HepG2 (cell line): Measurements from ENCODE around the gene C1S. TPM values are rescaled to one million over a fixed set of nuclear protein-coding genes. Genes with fewer than 3 reads are reported as not detected.
A peak's percentile ranks its signal among the peaks of the same experiment; 100 is the strongest.

Experiments used
- BRCA1 ChIP-seq: sonication (generic); formaldehyde crosslinking; IDR thresholded peaks from 2 replicates; pipeline ENCODE4 v1.4.0; 2020; ENCODE audit warnings: missing genetic modification reagents
- HDAC2 ChIP-seq: sonication (generic); formaldehyde crosslinking; IDR thresholded peaks from 2 replicates; pipeline ENCODE4 v1.4.0; 2020; ENCODE audit warnings: missing genetic modification reagents
- HNRNPLL ChIP-seq: fragments of 200-400 bp; formaldehyde crosslinking; IDR thresholded peaks from 2 replicates; pipeline ENCODE4 v1.6.1; 2017; ENCODE audit warnings: mild to moderate bottlenecking, low read depth, low read length; ENCODE audit not compliant: poor library complexity, severe bottlenecking
- KLF13 ChIP-seq: sonication (generic); formaldehyde crosslinking; IDR thresholded peaks from 2 replicates; pipeline ENCODE4 v1.4.0; 2020; ENCODE audit warnings: mild to moderate bottlenecking, missing genetic modification reagents
- KLF6 ChIP-seq: IDR thresholded peaks from 2 replicates; pipeline ENCODE4 v1.8.0; 2016; ENCODE audit warnings: missing biosample characterization, missing genetic modification reagents
- MLLT10 ChIP-seq: sonication (generic); formaldehyde crosslinking; IDR thresholded peaks from 2 replicates; pipeline ENCODE4 v1.4.0; 2020; ENCODE audit warnings: missing genetic modification reagents
- MTA3 ChIP-seq: sonication (generic); formaldehyde crosslinking; IDR thresholded peaks from 2 replicates; pipeline ENCODE4 v1.4.0; 2020; ENCODE audit warnings: missing genetic modification reagents
- MYC ChIP-seq: sonication (generic); formaldehyde crosslinking; IDR thresholded peaks from 2 replicates; pipeline ENCODE4 v1.9.0; 2021; ENCODE audit warnings: missing genetic modification reagents, borderline replicate concordance
- POGK ChIP-seq: sonication (generic); formaldehyde crosslinking; conservative IDR thresholded peaks from 2 replicates; pipeline ENCODE4 v1.8.0; 2022; ENCODE audit warnings: mild to moderate bottlenecking, moderate library complexity, missing genetic modification reagents
- RAD51 ChIP-seq: fragments of 450-650 bp; IDR thresholded peaks from 2 replicates; pipeline ENCODE4 v1.6.1; 2016; ENCODE audit warnings: borderline replicate concordance
- RFX1 ChIP-seq: fragments of 450-650 bp; IDR thresholded peaks from 2 replicates; pipeline ENCODE4 v1.6.1; 2017
- RFXAP ChIP-seq: sonication (generic); formaldehyde crosslinking; IDR thresholded peaks from 2 replicates; pipeline ENCODE4 v1.4.0; 2020; ENCODE audit warnings: missing genetic modification reagents, borderline replicate concordance
- SNAPC2 ChIP-seq: sonication (generic); formaldehyde crosslinking; IDR thresholded peaks from 2 replicates; pipeline ENCODE4 v1.8.1; 2022; ENCODE audit warnings: mild to moderate bottlenecking, missing genetic modification reagents
- SRSF1 ChIP-seq: fragments of 200-400 bp; formaldehyde crosslinking; optimal IDR thresholded peaks from 2 replicates; pipeline ENCODE3; 2017; ENCODE audit warnings: mild to moderate bottlenecking, low read depth, low read length, moderate library complexity
- ZBTB42 ChIP-seq: sonication (generic); formaldehyde crosslinking; IDR thresholded peaks from 2 replicates; pipeline ENCODE4 v1.5.0; 2020; ENCODE audit warnings: mild to moderate bottlenecking, missing genetic modification reagents
- ZFAT ChIP-seq: sonication (generic); formaldehyde crosslinking; conservative IDR thresholded peaks from 2 replicates; pipeline ENCODE4 v1.8.1; 2023; ENCODE audit warnings: missing genetic modification reagents, inconsistent platforms
- ZKSCAN1 ChIP-seq: fragments of 150-350 bp; IDR thresholded peaks from 2 replicates; pipeline ENCODE4 v1.6.1; 2014; ENCODE audit warnings: low read length
- ZMYM3 ChIP-seq: sonication (generic); formaldehyde crosslinking; IDR thresholded peaks from 2 replicates; pipeline ENCODE4 v1.5.1; 2020; ENCODE audit warnings: mild to moderate bottlenecking, missing genetic modification reagents
- ZNF12 ChIP-seq: sonication (generic); formaldehyde crosslinking; IDR thresholded peaks from 2 replicates; pipeline ENCODE4 v1.5.0; 2020; ENCODE audit warnings: missing genetic modification reagents
- ZNF124 ChIP-seq: sonication (generic); formaldehyde crosslinking; IDR thresholded peaks from 2 replicates; pipeline ENCODE4 v1.4.0; 2020; ENCODE audit warnings: missing genetic modification reagents
- ZNF224 ChIP-seq: sonication (generic); formaldehyde crosslinking; IDR thresholded peaks from 2 replicates; pipeline ENCODE4 v1.5.0; 2020; ENCODE audit warnings: mild to moderate bottlenecking, missing genetic modification reagents
- ZNF230 ChIP-seq: sonication (generic); formaldehyde crosslinking; IDR thresholded peaks from 2 replicates; pipeline ENCODE4 v1.4.0; 2020; ENCODE audit warnings: mild to moderate bottlenecking, missing genetic modification reagents
- ZNF232 ChIP-seq: sonication (generic); formaldehyde crosslinking; IDR thresholded peaks from 2 replicates; pipeline ENCODE4 v1.4.0; 2020; ENCODE audit warnings: missing genetic modification reagents, borderline replicate concordance
- ZNF350 ChIP-seq: sonication (generic); formaldehyde crosslinking; IDR thresholded peaks from 2 replicates; pipeline ENCODE4 v1.4.0; 2020; ENCODE audit warnings: mild to moderate bottlenecking, low read depth, missing genetic modification reagents, borderline replicate concordance
- ZNF354B ChIP-seq: sonication (generic); formaldehyde crosslinking; IDR thresholded peaks from 2 replicates; pipeline ENCODE4 v1.8.0; 2022; ENCODE audit warnings: mild to moderate bottlenecking, missing genetic modification reagents
- ZNF709 ChIP-seq: sonication (generic); formaldehyde crosslinking; IDR thresholded peaks from 2 replicates; pipeline ENCODE4 v1.5.0; 2020; ENCODE audit warnings: mild to moderate bottlenecking, missing genetic modification reagents
- polyA plus RNA-seq, 8 experiments: library from polyadenylated mRNA; depleted of rRNA in 3 of 8; stranded (reverse) in 7 of 8; unstranded in 1 of 8; fragments of >200 nt; fragmentation: Illumina TruSeq in 4 of 8; extraction: Trizol in 4 of 8; gene quantifications; 2 replicates each; pipeline versions ENCODE4 v1.2.1 to v1.2.3, GENCODE V29; 2011 to 2016; ENCODE audit warnings: low read depth in 4 of 8, missing spikeins in 1 of 8, mixed read lengths in 1 of 8; ENCODE audit not compliant: insufficient read depth in 1 of 8
- total RNA-seq, 5 experiments: library from RNA; depleted of rRNA; stranded (reverse); fragments of >200 nt; fragmentation: Illumina TruSeq; extraction: Trizol; gene quantifications; 2 replicates each; pipeline ENCODE4 v1.2.3, GENCODE V29; 2016; ENCODE audit warnings: low read depth in 1 of 5
- TF ChIP-seq, protein P1 (sequence below): sonication (generic); formaldehyde crosslinking; IDR thresholded peaks from 2 replicates; pipeline ENCODE4 v1.5.0; 2020; ENCODE audit warnings: mild to moderate bottlenecking, missing genetic modification reagents, borderline replicate concordance

C1S gene
- total and polyA plus RNA-seq, 2 of the 13 experiments (the other 11 are each of a cell fraction or from before 2014, with no cell fraction given), result 14.5 to 18.2 TPM

DNA sequence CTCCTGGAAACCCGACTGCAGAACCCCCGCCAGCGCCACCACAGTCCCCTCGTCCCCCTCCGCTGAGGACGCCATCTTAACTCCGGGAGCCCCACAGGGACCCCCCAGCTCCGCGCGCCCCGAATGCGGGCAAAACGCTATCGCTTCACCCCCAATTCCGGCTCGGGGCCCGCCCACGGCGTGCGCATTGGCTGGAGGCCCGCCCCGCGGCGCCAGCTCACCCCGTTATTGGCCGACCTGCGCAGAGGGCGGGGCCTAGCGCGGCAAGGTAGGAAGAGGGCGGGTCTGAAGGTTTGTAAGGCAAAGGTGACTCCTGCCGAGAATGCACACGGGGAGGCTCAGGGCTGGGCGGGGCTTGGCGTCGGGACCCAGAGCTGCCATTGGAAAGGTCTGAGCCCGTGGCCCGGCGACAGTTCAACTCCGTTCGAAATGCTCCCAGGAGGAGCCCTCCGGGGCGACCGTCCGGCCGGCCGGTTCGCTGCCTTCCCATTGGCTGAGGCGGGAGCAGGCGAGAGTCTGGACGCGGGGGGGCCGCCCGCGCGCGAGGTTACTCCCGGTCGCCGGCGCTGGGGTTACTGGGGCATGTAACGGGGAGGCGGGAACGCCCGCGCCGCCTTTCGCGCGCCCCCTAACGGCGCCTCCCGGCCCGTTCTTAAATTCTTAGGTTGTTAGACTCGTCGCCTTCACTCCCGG lies 42.0 kb upstream of the C1S start, which contains the start of gene LPCAT3 (continued):
- peak; percentile 40; the same call in 1 of the 2 replicates for TF ChIP-seq RFXAP (CRISPR knock-in tag)
- TF ChIP-seq, protein P1, sequence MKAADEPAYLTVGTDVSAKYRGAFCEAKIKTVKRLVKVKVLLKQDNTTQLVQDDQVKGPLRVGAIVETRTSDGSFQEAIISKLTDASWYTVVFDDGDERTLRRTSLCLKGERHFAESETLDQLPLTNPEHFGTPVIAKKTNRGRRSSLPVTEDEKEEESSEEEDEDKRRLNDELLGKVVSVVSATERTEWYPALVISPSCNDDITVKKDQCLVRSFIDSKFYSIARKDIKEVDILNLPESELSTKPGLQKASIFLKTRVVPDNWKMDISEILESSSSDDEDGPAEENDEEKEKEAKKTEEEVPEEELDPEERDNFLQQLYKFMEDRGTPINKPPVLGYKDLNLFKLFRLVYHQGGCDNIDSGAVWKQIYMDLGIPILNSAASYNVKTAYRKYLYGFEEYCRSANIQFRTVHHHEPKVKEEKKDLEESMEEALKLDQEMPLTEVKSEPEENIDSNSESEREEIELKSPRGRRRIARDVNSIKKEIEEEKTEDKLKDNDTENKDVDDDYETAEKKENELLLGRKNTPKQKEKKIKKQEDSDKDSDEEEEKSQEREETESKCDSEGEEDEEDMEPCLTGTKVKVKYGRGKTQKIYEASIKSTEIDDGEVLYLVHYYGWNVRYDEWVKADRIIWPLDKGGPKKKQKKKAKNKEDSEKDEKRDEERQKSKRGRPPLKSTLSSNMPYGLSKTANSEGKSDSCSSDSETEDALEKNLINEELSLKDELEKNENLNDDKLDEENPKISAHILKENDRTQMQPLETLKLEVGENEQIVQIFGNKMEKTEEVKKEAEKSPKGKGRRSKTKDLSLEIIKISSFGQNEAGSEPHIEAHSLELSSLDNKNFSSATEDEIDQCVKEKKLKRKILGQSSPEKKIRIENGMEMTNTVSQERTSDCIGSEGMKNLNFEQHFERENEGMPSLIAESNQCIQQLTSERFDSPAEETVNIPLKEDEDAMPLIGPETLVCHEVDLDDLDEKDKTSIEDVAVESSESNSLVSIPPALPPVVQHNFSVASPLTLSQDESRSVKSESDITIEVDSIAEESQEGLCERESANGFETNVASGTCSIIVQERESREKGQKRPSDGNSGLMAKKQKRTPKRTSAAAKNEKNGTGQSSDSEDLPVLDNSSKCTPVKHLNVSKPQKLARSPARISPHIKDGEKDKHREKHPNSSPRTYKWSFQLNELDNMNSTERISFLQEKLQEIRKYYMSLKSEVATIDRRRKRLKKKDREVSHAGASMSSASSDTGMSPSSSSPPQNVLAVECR, result peak; percentile 90
- TF ChIP-seq KLF6, result 0 out of 2 replicates have a peak, but pooled peaks have one; percentile 69
- no peak for TF ChIP-seq KLF13 (CRISPR knock-in tag)
- 0 out of 2 replicates have a peak, but pooled peaks have one; percentile 35 for TF ChIP-seq ZNF12 (CRISPR knock-in tag)
- no peak for TF ChIP-seq MTA3 (CRISPR knock-in tag)
- TF ChIP-seq RAD51, result no peak
- no peak; the same call in 1 of the 2 replicates for TF ChIP-seq ZNF124
- 0 out of 2 replicates have a peak, but pooled peaks have one; percentile 81 for TF ChIP-seq ZNF230 (CRISPR knock-in tag)
- no peak for TF ChIP-seq ZNF354B (CRISPR knock-in tag)
- TF ChIP-seq HDAC2 (CRISPR knock-in tag), result peak; percentile 23; the same call in 1 of the 2 replicates
- TF ChIP-seq MYC (CRISPR knock-in tag), result peak; percentile 61; the same call in 1 of the 2 replicates
- TF ChIP-seq RFX1, result no peak
- no peak for TF ChIP-seq ZBTB42 (CRISPR knock-in tag)
- no peak for TF ChIP-seq MLLT10 (CRISPR knock-in tag)
- TF ChIP-seq ZMYM3 (CRISPR knock-in tag), result no peak
- TF ChIP-seq ZNF709 (CRISPR knock-in tag), result no peak; the same call in 1 of the 2 replicates
- peak; percentile 49; the same call in 1 of the 2 replicates for TF ChIP-seq POGK (CRISPR knock-in tag)
- no peak for TF ChIP-seq SNAPC2 (CRISPR knock-in tag)
- TF ChIP-seq BRCA1 (CRISPR knock-in tag), result no peak
- peak; percentile 53; the same call in 1 of the 2 replicates for TF ChIP-seq ZNF350 (CRISPR knock-in tag)
- TF ChIP-seq ZNF224 (CRISPR knock-in tag), result 0 out of 2 replicates have a peak, but pooled peaks have one; percentile 67
- peak; percentile 93 for TF ChIP-seq HNRNPLL
- no peak for TF ChIP-seq ZFAT (CRISPR knock-in tag)
- no peak for TF ChIP-seq ZNF232
- TF ChIP-seq SRSF1, result peak; percentile 70
- no peak for TF ChIP-seq ZKSCAN1
